Astrocyte (in vitro differentiated cells and primary cell): Measurements from ENCODE around the gene TMEM203. TPM values are rescaled to one million over a fixed set of nuclear protein-coding genes. Genes with fewer than 3 reads are reported as not detected.

Source experiments
- DNase-seq: peaks from one replicate; pipeline ENCODE4 v3.0.0-alpha.2; 2010; ENCODE audit warnings: low read depth
- FAIRE-seq: peaks from 2 replicates; lab custom pipeline; 2011; peaks lifted over from hg19 to GRCh38; lab: Jason Lieb, UNC
- H2AFZ ChIP-seq: 2 replicates; pipeline ENCODE4 v1.6.0; 2012; ENCODE audit warnings: low read depth, low read length, inconsistent platforms
- H3K27ac ChIP-seq: 2 replicates; pipeline ENCODE4 v1.5.1; 2011; ENCODE audit warnings: low read depth, low read length, inconsistent platforms
- H3K27me3 ChIP-seq: 2 replicates; pipeline ENCODE4 v1.6.0; 2011; ENCODE audit warnings: low read length, inconsistent platforms; ENCODE audit not compliant: insufficient read depth
- H3K36me3 ChIP-seq: 2 replicates; pipeline ENCODE4 v1.5.1; 2011; ENCODE audit warnings: low read length, inconsistent platforms; ENCODE audit not compliant: insufficient read depth
- H3K4me1 ChIP-seq: 2 replicates; pipeline ENCODE4 v1.5.1; 2011; ENCODE audit warnings: low read length, inconsistent platforms; ENCODE audit not compliant: insufficient read depth
- H3K4me2 ChIP-seq: 2 replicates; pipeline ENCODE4 v1.6.0; 2012; ENCODE audit warnings: low read length, inconsistent platforms
- H3K4me3 ChIP-seq: 2 replicates; pipeline ENCODE4 v1.5.1; 2011; ENCODE audit warnings: low read depth, mild to moderate bottlenecking, low read length, inconsistent platforms; ENCODE audit not compliant: insufficient read depth
- H3K79me2 ChIP-seq: 2 replicates; pipeline ENCODE4 v1.6.0; 2012; ENCODE audit warnings: mild to moderate bottlenecking, low read length, inconsistent platforms; ENCODE audit not compliant: insufficient read depth
- H3K9ac ChIP-seq: 2 replicates; pipeline ENCODE4 v1.6.0; 2012; ENCODE audit warnings: mild to moderate bottlenecking, low read length, inconsistent platforms
- H3K9me3 ChIP-seq: 2 replicates; pipeline ENCODE4 v1.5.1; 2012; ENCODE audit warnings: low read depth, mild to moderate bottlenecking, low read length, inconsistent platforms; ENCODE audit not compliant: insufficient read depth
- H4K20me1 ChIP-seq: 2 replicates; pipeline ENCODE4 v1.6.0; 2012; ENCODE audit warnings: low read length, inconsistent platforms; ENCODE audit not compliant: insufficient read depth
- H3K27ac Mint-ChIP-seq: one replicate; pipeline ENCODE4 v1.8.0; 2021; ENCODE audit warnings: mild to moderate bottlenecking, mixed read lengths; ENCODE audit not compliant: unreplicated experiment
- H3K27me3 Mint-ChIP-seq: one replicate; pipeline ENCODE4 v1.8.0; 2021; ENCODE audit warnings: low read depth, mixed read lengths; ENCODE audit not compliant: unreplicated experiment
- H3K36me3 Mint-ChIP-seq: one replicate; pipeline ENCODE4 v1.8.0; 2021; ENCODE audit warnings: low read depth, mixed read lengths; ENCODE audit not compliant: unreplicated experiment
- H3K4me1 Mint-ChIP-seq: one replicate; pipeline ENCODE4 v1.8.0; 2021; ENCODE audit warnings: low read depth, mixed read lengths; ENCODE audit not compliant: unreplicated experiment
- H3K4me3 Mint-ChIP-seq: one replicate; pipeline ENCODE4 v1.8.0; 2021; ENCODE audit warnings: mild to moderate bottlenecking, moderate library complexity, mixed read lengths; ENCODE audit not compliant: unreplicated experiment
- H3K9me3 Mint-ChIP-seq: one replicate; pipeline ENCODE4 v1.8.0; 2021; ENCODE audit warnings: mild to moderate bottlenecking, mixed read lengths; ENCODE audit not compliant: unreplicated experiment
- EZH2 ChIP-seq: IDR thresholded peaks from 2 replicates; pipeline ENCODE4 v1.6.1; 2012; ENCODE audit warnings: mild to moderate bottlenecking, low read length, inconsistent platforms; ENCODE audit not compliant: insufficient read depth
- total RNA-seq: library from RNA; stranded (reverse); gene quantifications from 2 replicates; pipeline ENCODE4 v1.2.1, GENCODE V29; 2021
- TF ChIP-seq, protein P1 (sequence below): IDR thresholded peaks from 2 replicates; pipeline ENCODE4 v1.5.1; 2011; ENCODE audit warnings: low read depth, mild to moderate bottlenecking, inconsistent platforms, low read length, moderate library complexity; ENCODE audit not compliant: insufficient read depth

TMEM203 gene
- total RNA-seq, 1 donor from 2014 or later: 28.7 TPM

DNA sequence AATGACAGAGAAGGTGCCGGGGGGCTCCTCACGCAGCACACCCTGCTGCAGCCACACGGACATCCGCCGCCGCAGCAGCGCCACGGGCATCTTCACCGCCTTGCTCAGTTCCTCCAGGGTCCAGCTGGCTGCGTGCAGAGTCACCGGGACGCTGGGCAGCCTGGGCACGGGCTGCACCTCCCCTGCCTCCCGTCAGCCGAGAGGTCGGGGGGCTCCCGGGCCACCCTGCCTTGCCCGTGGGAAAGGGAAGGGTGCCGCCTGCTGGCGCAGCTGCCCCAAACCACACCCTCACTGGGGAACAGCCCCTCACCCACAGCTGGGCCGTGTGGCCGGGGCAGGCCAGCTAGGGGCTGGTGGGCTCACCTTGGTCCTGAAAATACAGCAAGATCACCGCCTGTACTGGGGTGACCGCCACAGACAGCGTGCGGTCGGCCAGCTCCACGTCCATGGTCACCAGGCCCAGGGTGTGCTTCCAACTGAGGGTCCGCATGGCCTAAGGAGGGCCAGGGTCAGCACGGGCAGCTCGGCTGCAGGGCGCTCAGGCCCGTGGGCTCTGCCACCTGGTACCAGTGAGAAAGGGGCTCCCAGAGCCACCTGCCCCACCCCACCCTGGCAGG, 30.0 kb downstream of the TMEM203 start:
- peaks cover 21% of the 10 kb centered on the region for H4K20me1 ChIP-seq
- no peak overlapping the region for H3K27ac Mint-ChIP-seq
- DNase-seq (no peak), FAIRE-seq (no peak)
- no peaks in the 10 kb centered on the region for H3K4me1 ChIP-seq
- H3K36me3 ChIP-seq: peaks cover 3% of the 10 kb centered on the region
- H3K27ac ChIP-seq: no peak overlapping the region
- H3K9ac ChIP-seq: no peak overlapping the region
- H3K27me3 ChIP-seq: peaks cover 8% of the 10 kb centered on the region
- no peak overlapping the region for H3K4me2 ChIP-seq
- no peak overlapping the region for H2AFZ ChIP-seq
- H3K27me3 Mint-ChIP-seq: peaks cover 8% of the 10 kb centered on the region
- H3K4me3 ChIP-seq: no peak overlapping the region
- TF ChIP-seq, protein P1, sequence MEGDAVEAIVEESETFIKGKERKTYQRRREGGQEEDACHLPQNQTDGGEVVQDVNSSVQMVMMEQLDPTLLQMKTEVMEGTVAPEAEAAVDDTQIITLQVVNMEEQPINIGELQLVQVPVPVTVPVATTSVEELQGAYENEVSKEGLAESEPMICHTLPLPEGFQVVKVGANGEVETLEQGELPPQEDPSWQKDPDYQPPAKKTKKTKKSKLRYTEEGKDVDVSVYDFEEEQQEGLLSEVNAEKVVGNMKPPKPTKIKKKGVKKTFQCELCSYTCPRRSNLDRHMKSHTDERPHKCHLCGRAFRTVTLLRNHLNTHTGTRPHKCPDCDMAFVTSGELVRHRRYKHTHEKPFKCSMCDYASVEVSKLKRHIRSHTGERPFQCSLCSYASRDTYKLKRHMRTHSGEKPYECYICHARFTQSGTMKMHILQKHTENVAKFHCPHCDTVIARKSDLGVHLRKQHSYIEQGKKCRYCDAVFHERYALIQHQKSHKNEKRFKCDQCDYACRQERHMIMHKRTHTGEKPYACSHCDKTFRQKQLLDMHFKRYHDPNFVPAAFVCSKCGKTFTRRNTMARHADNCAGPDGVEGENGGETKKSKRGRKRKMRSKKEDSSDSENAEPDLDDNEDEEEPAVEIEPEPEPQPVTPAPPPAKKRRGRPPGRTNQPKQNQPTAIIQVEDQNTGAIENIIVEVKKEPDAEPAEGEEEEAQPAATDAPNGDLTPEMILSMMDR: no peak
- no peak for TF ChIP-seq EZH2
- no peaks in the 10 kb centered on the region for H3K4me1 Mint-ChIP-seq
- H3K9me3 Mint-ChIP-seq: no peaks in the 10 kb centered on the region
- no peak overlapping the region for H3K4me3 Mint-ChIP-seq
- peaks cover 11% of the 10 kb centered on the region for H3K36me3 Mint-ChIP-seq
- no peaks in the 10 kb centered on the region for H3K79me2 ChIP-seq
- no peaks in the 10 kb centered on the region for H3K9me3 ChIP-seq

GRCh38 chr9:137174722-137175293, 30.6 kb downstream of the TMEM203 start:
- Mint-ChIP-seq H3K4me3 (no peak overlapping the region), H3K27me3 (peaks cover 13% of the 10 kb centered on the region), H3K36me3 (peaks cover 11% of the 10 kb centered on the region), H3K27ac (no peak overlapping the region), H3K4me1 (no peaks in the 10 kb centered on the region), H3K9me3 (no peaks in the 10 kb centered on the region)
- Histone ChIP-seq H3K9me3 (no peaks in the 10 kb centered on the region), H3K4me3 (no peak overlapping the region), H2AFZ (no peak overlapping the region), H3K9ac (no peak overlapping the region), H3K4me2 (no peak overlapping the region), H4K20me1 (peaks cover 21% of the 10 kb centered on the region), H3K36me3 (peaks cover 3% of the 10 kb centered on the region), H3K27ac (no peak overlapping the region), H3K79me2 (no peaks in the 10 kb centered on the region), H3K4me1 (no peaks in the 10 kb centered on the region), H3K27me3 (peaks cover 13% of the 10 kb centered on the region)
- FAIRE-seq (no peak), DNase-seq (no peak)
- TF ChIP-seq, protein P1: no peak
- TF ChIP-seq EZH2: no peak
